Stimulated activated CD8-positive, alpha-beta memory T cell treated with anti-CD3 and anti-CD28 coated beads, Interleukin-12 subunit alpha, Interleukin-12 subunit beta, amount 100 ng/mL, for 1 hour (primary cell): ENCODE measurements around the gene TMEM94.
A peak's percentile ranks its signal among the peaks of the same experiment; 100 is the strongest.
"Not testable (repeated sequence)": the region's sequence is repeated elsewhere in the genome, so short reads cannot be mapped to it uniquely, and the experiment has no call there.

ENCODE experiments used
- DNase-seq: peaks from one replicate; pipeline ENCODE4 v3.0.0-alpha.2; 2020; ENCODE audit warnings: low read depth

TMEM94 gene

GRCh38 chr17:75476752-75477489 is 20.5 kb downstream of the TMEM94 start:
- no peak for DNase-seq

- not testable (repeated sequence) for DNase-seq
Measured at GRCh38 chr17:75477490-75477862, 21.0 kb downstream of the TMEM94 start.

- no peak for DNase-seq
Measured at GRCh38 chr17:75478508-75478907, 22.1 kb downstream of the TMEM94 start.

GRCh38 chr17:75480281-75480680 is 23.8 kb downstream of the TMEM94 start:
- no peak for DNase-seq

GRCh38 chr17:75481194-75482068 is 25.0 kb downstream of the TMEM94 start:
- DNase-seq = no peak

GRCh38 chr17:75482098-75482942 is 25.9 kb downstream of the TMEM94 start:
- DNase-seq = no peak

GRCh38 chr17:75485688-75486087 is 29.3 kb downstream of the TMEM94 start:
- no peak for DNase-seq

GRCh38 chr17:75486151-75486550 is 29.7 kb downstream of the TMEM94 start:
- DNase-seq = no peak

GRCh38 chr17:75486951-75487350 is 30.5 kb downstream of the TMEM94 start:
- no peak for DNase-seq

- peak; percentile 27 for DNase-seq
Measured at GRCh38 chr17:75487351-75488070, 31.1 kb downstream of the TMEM94 start.

GRCh38 chr17:75488693-75489510 is 32.5 kb downstream of the TMEM94 start:
- DNase-seq = no peak

- no peak for DNase-seq
Measured at GRCh38 chr17:75489511-75489955, 33.1 kb downstream of the TMEM94 start.

GRCh38 chr17:75490173-75490743 is 33.8 kb downstream of the TMEM94 start:
- no peak for DNase-seq

- no peak for DNase-seq
Measured at GRCh38 chr17:75490953-75491649, 34.7 kb downstream of the TMEM94 start.

GRCh38 chr17:75491680-75492079 is 35.2 kb downstream of the TMEM94 start:
- no peak for DNase-seq

- no peak for DNase-seq
Measured at GRCh38 chr17:75492555-75493168, 36.2 kb downstream of the TMEM94 start.

- DNase-seq = no peak
Measured at GRCh38 chr17:75493476-75494129, 37.2 kb downstream of the TMEM94 start.

- no peak for DNase-seq
Measured at GRCh38 chr17:75494326-75494877, 38.0 kb downstream of the TMEM94 start.
